ENCODE measurements around the gene LENG8.

LENG8 gene

GRCh38 chr19:54460230-54461005 is 11.4 kb downstream of the LENG8 start:
- H2AFZ ChIP-seq (ENCODE audit: low read length) = no peak overlapping the region
- H3K36me3 ChIP-seq (replicated peaks; ENCODE audit: insufficient read depth, low read length) = peaks cover 4% of the 10 kb centered on the region
- H3K9ac ChIP-seq (ENCODE audit: low read length) = no peak overlapping the region
- peaks cover 5% of the 10 kb centered on the region; the same call in 1 of the 2 replicates for H3K4me1 ChIP-seq (ENCODE audit: low read length)
- no peaks in the 10 kb centered on the region for H3K27me3 ChIP-seq (replicated peaks; ENCODE audit: insufficient read depth, low read length)
- H4K20me1 ChIP-seq (ENCODE audit: insufficient read depth, low read length) = peaks cover 6% of the 10 kb centered on the region
- DNase-seq = no peak
- peaks cover 40% of the 10 kb centered on the region for H3K79me2 ChIP-seq (ENCODE audit: low read length)
- no peak overlapping the region for H3K4me2 ChIP-seq (ENCODE audit: low read depth, low read length)
- peaks cover 16% of the 10 kb centered on the region for H3F3A ChIP-seq (ENCODE audit: insufficient read depth, low read length)
- no peaks in the 10 kb centered on the region for H3K9me3 ChIP-seq (replicated peaks; ENCODE audit: insufficient read depth, low read length)
- TF ChIP-seq EZH2 (optimal IDR thresholded peaks at IDR 0.05; ENCODE audit: low read depth, low read length) (no peak), CTCF (IDR thresholded peaks at IDR 0.05; ENCODE audit: low read length) (no peak)
- no peak overlapping the region for H3K4me3 ChIP-seq (ENCODE audit: low read length)
- H3K9me2 ChIP-seq (replicated peaks; ENCODE audit: insufficient read depth, low read length) = no peaks in the 10 kb centered on the region
- no peak overlapping the region for H3K27ac ChIP-seq (ENCODE audit: low read length)

- DNase-seq = no peak
- H4K20me1 ChIP-seq (ENCODE audit: insufficient read depth, low read length) = peaks cover 6% of the 10 kb centered on the region
- no peak overlapping the region for H2AFZ ChIP-seq (ENCODE audit: low read length)
- no peak overlapping the region for H3K4me2 ChIP-seq (ENCODE audit: low read depth, low read length)
- H3K4me3 ChIP-seq (ENCODE audit: low read length) = no peak overlapping the region
- peaks cover 4% of the 10 kb centered on the region for H3K36me3 ChIP-seq (replicated peaks; ENCODE audit: insufficient read depth, low read length)
- H3K27me3 ChIP-seq (replicated peaks; ENCODE audit: insufficient read depth, low read length) = peaks cover 2% of the 10 kb centered on the region; the same call in 1 of the 2 replicates
- peaks cover 33% of the 10 kb centered on the region; the same call in 1 of the 2 replicates for H3K79me2 ChIP-seq (ENCODE audit: low read length)
- no peaks in the 10 kb centered on the region for H3K9me2 ChIP-seq (replicated peaks; ENCODE audit: insufficient read depth, low read length)
- H3K4me1 ChIP-seq (ENCODE audit: low read length) = peaks cover 5% of the 10 kb centered on the region; the same call in 1 of the 2 replicates
- no peaks in the 10 kb centered on the region for H3K9me3 ChIP-seq (replicated peaks; ENCODE audit: insufficient read depth, low read length)
- no peak overlapping the region for H3K27ac ChIP-seq (ENCODE audit: low read length)
- no peak overlapping the region for H3K9ac ChIP-seq (ENCODE audit: low read length)
- TF ChIP-seq EZH2phosphoT487 (IDR thresholded peaks at IDR 0.05; ENCODE audit: low read length) (no peak), EZH2 (optimal IDR thresholded peaks at IDR 0.05; ENCODE audit: low read depth, low read length) (no peak), CTCF (IDR thresholded peaks at IDR 0.05; ENCODE audit: low read length) (no peak)
- H3F3A ChIP-seq (ENCODE audit: insufficient read depth, low read length) = peaks cover 16% of the 10 kb centered on the region
Measured at GRCh38 chr19:54461210-54461609, 12.2 kb downstream of the LENG8 start.

- Histone ChIP-seq H2AFZ (ENCODE audit: low read length) (no peak overlapping the region), H3K79me2 (ENCODE audit: low read length) (peaks cover 31% of the 10 kb centered on the region; the same call in 1 of the 2 replicates), H3K9me2 (replicated peaks; ENCODE audit: insufficient read depth, low read length) (no peaks in the 10 kb centered on the region), H3K4me2 (ENCODE audit: low read depth, low read length) (no peak overlapping the region), H3K4me3 (ENCODE audit: low read length) (no peak overlapping the region), H4K20me1 (ENCODE audit: insufficient read depth, low read length) (peaks cover 6% of the 10 kb centered on the region), H3K4me1 (ENCODE audit: low read length) (peaks cover 5% of the 10 kb centered on the region; the same call in 1 of the 2 replicates), H3K36me3 (replicated peaks; ENCODE audit: insufficient read depth, low read length) (peaks cover 4% of the 10 kb centered on the region), H3K27me3 (replicated peaks; ENCODE audit: insufficient read depth, low read length) (peaks cover 6% of the 10 kb centered on the region; the same call in 1 of the 2 replicates), H3K9me3 (replicated peaks; ENCODE audit: insufficient read depth, low read length) (no peaks in the 10 kb centered on the region), H3K27ac (ENCODE audit: low read length) (no peak overlapping the region), H3F3A (ENCODE audit: insufficient read depth, low read length) (peaks cover 16% of the 10 kb centered on the region), H3K9ac (ENCODE audit: low read length) (no peak overlapping the region)
- no peak for TF ChIP-seq CTCF (IDR thresholded peaks at IDR 0.05; ENCODE audit: low read length)
- no peak for TF ChIP-seq EZH2 (optimal IDR thresholded peaks at IDR 0.05; ENCODE audit: low read depth, low read length)
- no peak for TF ChIP-seq EZH2phosphoT487 (IDR thresholded peaks at IDR 0.05; ENCODE audit: low read length)
- DNase-seq = no peak
Measured at GRCh38 chr19:54461613-54462012, 12.6 kb downstream of the LENG8 start.
